HG02970 (cell line): Measurements from ENCODE around the gene SPAG6.

ENCODE experiments used
- ATAC-seq: cut with Tn5 transposase; IDR thresholded peaks from one replicate; pipeline ENCODE4 v1.9.1; 2021; ENCODE audit warnings: mild to moderate bottlenecking, moderate library complexity, moderate number of reproducible peaks; ENCODE audit not compliant: unreplicated experiment, low FRiP score

SPAG6 gene

DNA sequence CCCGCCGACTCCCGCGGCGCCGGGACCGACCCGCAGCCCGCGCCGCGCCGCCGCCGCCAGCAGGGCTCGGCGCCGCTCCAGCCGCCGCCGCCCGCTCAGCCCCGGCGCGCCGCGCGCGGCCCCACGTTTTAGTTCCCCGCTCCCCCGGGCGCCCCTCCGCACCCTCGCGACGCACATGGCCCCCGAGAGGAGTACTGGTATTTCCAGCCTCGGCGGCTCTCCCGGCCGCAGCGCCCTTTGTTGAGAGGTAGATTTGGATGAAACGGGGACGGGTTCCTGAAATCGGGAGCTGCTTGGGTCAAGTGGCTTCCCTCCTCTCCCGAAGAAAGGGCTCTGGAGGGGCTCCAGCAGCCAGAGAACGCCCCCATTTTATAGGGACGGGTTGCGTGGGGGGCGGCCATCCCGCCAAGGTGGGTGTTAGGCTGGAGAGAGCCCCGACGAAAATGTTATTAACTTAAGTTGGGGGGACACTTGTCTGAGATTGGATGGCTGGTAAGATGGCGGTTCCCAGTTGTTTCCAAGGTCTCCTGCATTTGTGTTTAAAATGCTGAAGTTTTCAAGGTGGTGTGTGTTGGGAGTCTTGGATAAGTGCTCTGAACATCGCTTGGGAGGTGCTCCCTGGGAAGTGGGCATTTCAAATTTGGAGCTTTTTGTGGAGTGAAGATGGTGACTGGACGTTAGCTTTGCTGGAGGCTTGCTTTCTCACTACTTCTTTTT is 23.2 kb upstream of the SPAG6 start:
- ATAC-seq, result no peak

GRCh38 chr10:22322641-22323160 is 22.6 kb upstream of the SPAG6 start:
- ATAC-seq, result no peak

DNA sequence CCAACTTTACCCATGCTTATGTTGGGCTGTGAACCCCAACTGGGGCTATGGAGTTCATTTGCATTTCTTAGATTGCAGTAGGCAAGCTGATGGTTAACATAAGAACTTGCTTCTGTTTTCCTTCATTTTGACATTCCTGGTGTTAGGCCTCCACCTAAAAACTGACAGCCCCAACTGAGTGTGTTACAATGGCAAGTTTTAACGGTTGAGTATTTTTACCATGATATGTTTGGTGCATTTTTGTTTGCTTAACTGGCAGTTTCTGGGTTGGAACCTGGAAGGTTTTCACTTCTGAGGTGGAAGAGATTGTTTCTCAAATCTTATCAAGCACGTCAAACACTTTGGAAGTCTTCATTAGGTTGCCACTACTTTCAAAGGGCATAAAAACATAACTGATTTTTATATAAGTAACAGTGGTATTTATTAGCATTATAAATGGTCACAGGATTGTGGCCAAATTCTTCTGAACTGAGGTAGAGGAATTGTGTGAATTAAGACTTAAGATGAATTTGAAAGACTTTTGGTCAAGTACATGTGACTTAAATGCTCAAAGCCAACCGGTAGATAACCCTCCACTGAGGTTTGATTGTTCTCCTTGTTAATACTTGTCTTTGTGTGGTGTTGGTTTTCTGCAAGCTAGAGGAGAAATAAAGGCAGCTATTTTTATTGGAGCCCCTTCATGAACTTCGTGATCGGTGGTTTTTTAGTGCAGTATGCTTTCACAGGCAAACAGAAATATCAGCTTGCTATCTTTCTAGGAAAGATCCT is 21.6 kb upstream of the SPAG6 start:
- ATAC-seq, result no peak

- ATAC-seq, result no peak
Observed at GRCh38 chr10:22324413-22324812, 20.9 kb upstream of the SPAG6 start.

DNA sequence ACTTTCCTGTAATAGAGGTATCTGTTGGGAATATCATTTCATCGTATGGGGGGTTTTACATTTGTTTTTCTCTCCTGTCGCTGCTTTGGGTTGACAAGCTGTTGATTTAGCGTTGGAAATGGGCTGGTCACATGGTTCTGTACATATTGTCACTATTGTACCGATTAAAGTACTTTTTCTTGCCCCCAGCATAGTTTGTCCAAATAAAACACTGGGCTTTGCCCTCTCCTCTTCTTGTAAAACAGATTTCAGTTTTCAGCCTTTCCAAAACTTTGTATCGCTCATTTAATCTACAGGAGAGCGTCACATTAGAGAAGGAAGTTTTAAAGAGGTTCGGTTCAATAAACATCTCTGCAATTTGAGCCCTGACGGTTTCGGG is 20.4 kb upstream of the SPAG6 start:
- ATAC-seq, result no peak

DNA sequence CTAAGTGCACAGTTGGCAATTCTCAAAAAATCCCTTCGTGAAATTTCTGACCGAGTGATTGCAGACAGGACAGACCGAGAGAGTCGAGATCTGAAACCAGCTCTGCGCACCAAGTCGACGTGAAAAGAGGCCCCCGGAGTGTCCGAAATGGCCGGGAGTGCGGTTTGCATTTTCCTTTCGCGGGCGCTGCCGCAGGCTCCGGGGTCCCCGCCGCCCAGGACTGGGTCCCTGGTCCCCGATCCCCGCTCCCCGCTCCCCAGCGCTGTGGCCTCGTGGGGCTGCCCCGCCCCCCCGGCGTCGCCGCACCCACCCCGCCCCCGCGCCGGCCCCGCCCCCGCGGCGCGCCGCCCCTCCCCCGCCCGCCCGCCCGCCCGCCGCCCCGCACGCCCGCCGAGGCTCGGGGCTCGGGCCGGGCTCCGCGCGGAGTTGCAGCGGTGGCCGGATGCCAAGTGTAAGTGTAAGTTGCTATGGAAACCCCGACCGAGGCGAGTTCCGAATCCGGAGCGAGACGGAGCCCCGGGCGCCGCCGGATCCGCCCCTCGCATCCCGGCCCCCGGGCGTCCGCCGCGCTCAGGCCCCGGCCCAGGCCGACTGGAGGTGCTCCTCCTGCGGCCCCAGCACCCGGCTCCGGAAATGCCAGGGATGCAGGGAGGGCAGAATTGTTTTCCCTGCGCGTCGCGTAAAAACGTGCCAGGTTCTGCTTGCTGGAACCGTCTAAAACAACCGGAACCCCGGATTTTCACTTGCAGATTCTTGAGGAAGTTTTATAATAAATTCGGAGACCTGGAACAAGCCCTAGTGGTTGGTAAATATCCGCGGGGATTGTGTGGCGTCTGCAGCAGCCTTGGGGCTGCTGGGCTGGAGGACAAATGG is 19.8 kb upstream of the SPAG6 start:
- ATAC-seq, result peak; percentile 46

GRCh38 chr10:22326145-22326702 is 19.1 kb upstream of the SPAG6 start:
- ATAC-seq, result no peak

DNA sequence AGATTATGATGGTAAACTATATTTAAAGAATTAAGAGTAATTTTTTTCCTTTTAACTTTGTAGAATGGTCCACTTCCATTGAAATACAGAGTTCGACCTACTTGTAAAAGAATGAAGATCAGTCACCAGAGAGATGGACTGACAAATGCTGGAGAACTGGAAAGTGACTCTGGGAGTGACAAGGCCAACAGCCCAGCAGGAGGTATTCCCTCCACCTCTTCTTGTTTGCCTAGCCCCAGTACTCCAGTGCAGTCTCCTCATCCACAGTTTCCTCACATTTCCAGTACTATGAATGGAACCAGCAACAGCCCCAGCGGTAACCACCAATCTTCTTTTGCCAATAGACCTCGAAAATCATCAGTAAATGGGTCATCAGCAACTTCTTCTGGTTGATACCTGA is 16.1 kb upstream of the SPAG6 start:
- no peak for ATAC-seq

DNA sequence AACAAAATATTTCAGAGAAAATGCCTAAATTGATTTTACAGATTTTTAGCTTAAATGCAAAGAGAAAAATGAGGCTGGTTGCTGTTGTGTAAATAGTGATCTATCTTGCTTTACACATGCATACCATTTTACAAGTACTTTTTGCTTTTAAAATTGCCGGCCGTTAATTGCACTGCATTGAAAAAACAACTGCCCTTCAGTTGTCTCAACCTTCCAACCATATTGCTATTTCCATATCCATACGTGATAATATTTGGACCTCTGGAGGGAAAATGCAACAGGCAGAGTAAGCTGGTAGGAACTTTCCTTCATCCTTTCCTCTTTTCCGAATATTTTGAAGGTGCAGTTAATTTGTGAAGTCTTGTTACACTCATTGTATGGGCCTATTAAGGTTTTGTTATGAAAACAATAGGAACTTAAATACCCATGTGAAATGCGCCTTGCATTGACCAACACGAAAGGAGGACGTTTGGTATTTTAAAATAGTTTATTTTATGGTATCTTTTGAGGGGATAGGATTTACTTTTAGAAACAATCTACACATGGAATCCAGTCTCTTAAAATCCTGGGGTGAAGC is 13.1 kb upstream of the SPAG6 start:
- no peak for ATAC-seq

- no peak for ATAC-seq
Observed at GRCh38 chr10:22333167-22333974, 11.9 kb upstream of the SPAG6 start.

GRCh38 chr10:22333975-22334282 is 11.4 kb upstream of the SPAG6 start:
- ATAC-seq, result no peak

GRCh38 chr10:22334414-22335172 is 10.7 kb upstream of the SPAG6 start:
- ATAC-seq, result no peak

- ATAC-seq, result peak; percentile 54
Observed at GRCh38 chr10:22335173-22335933, 9.9 kb upstream of the SPAG6 start.

GRCh38 chr10:22338185-22338900 is 7.0 kb upstream of the SPAG6 start:
- ATAC-seq, result no peak

GRCh38 chr10:22338931-22339330 is 6.4 kb upstream of the SPAG6 start:
- ATAC-seq, result no peak

GRCh38 chr10:22339761-22340328 is 5.5 kb upstream of the SPAG6 start:
- ATAC-seq, result no peak
